Stimulated activated CD8-positive, alpha-beta memory T cell treated with anti-CD3 and anti-CD28 coated beads, Interleukin-4, amount 100 ng/mL, for 1 hour (primary cell): ENCODE results near the gene GGA2.
"Not testable (repeated sequence)": the region's sequence is repeated elsewhere in the genome, so short reads cannot be mapped to it uniquely, and the experiment has no call there.

ENCODE experiments used
- DNase-seq, 2 donors: peaks; one replicate each; pipeline ENCODE4 v3.0.0-alpha.2; 2020; ENCODE audit warnings: low read depth in 2 of 2, low spot score in 1 of 2

GGA2 gene

GRCh38 chr16:23479138-23479537, 31.2 kb downstream of the GGA2 start:
- DNase-seq, result no peak

- DNase-seq, result no peak
Observed at GRCh38 chr16:23478566-23478965, 31.7 kb downstream of the GGA2 start.

- no peak for DNase-seq
Observed at GRCh38 chr16:23476289-23476688, 34.0 kb downstream of the GGA2 start.

GRCh38 chr16:23469814-23470213, 40.5 kb downstream of the GGA2 start:
- DNase-seq, result no peak

GRCh38 chr16:23466162-23466885, 44.0 kb downstream of the GGA2 start:
- DNase-seq, result no peak

GRCh38 chr16:23465179-23465578, 45.1 kb downstream of the GGA2 start:
- DNase-seq, result no peak

- no peak for DNase-seq
Observed at GRCh38 chr16:23464196-23464595, 46.1 kb downstream of the GGA2 start.

GRCh38 chr16:23462994-23463393, 47.3 kb downstream of the GGA2 start:
- not testable (repeated sequence) for DNase-seq

GRCh38 chr16:23453338-23454052, 56.8 kb downstream of the GGA2 start:
- DNase-seq, result no peak

- DNase-seq, result peak; percentile 62 to 70
Observed at GRCh38 chr16:23452572-23453337, 57.5 kb downstream of the GGA2 start, which contains the start of gene COG7. Gene COG7, minus strand, starts transcription at chr16:23453189. Its CDS starts 195 bp downstream, at chr16:23452994.

GRCh38 chr16:23452221-23452571, 58.1 kb downstream of the GGA2 start:
- no peak for DNase-seq

GRCh38 chr16:23448392-23448791, 61.9 kb downstream of the GGA2 start:
- DNase-seq, result no peak

GRCh38 chr16:23437542-23437941, 72.8 kb downstream of the GGA2 start:
- DNase-seq, result not testable (repeated sequence)

- no peak for DNase-seq
Observed at GRCh38 chr16:23436951-23437350, 73.3 kb downstream of the GGA2 start.

- DNase-seq, result peak; percentile 15 to 34
Observed at GRCh38 chr16:23435500-23435899, 74.8 kb downstream of the GGA2 start.

- DNase-seq, result no peak
Observed at GRCh38 chr16:23434380-23434779, 75.9 kb downstream of the GGA2 start.

GRCh38 chr16:23433261-23433920, 76.9 kb downstream of the GGA2 start:
- no peak for DNase-seq

- DNase-seq, result no peak
Observed at GRCh38 chr16:23432176-23433128, 77.8 kb downstream of the GGA2 start.

- DNase-seq, result no peak
Observed at GRCh38 chr16:23428351-23428750, 81.9 kb downstream of the GGA2 start.

GRCh38 chr16:23424292-23424958, 85.9 kb downstream of the GGA2 start:
- DNase-seq, result no peak
